Central memory CD4-positive, alpha-beta T cell (primary cell): ENCODE results near the gene IGF2BP3.
A peak's percentile ranks its signal among the peaks of the same experiment; 100 is the strongest.
"Not testable (repeated sequence)": the region's sequence is repeated elsewhere in the genome, so short reads cannot be mapped to it uniquely, and the experiment has no call there.

Experiments
- DNase-seq: peaks from one replicate; pipeline ENCODE4 v3.0.0; 2022
- total RNA-seq, 3 experiments: gene quantifications; one replicate each; lab custom pipeline; 2026; lab: John Stamatoyannopoulos, UW

IGF2BP3 gene
- 0.16 to 0.32 (median 0.19) reads per million in 3 experiments for total RNA-seq

DNA sequence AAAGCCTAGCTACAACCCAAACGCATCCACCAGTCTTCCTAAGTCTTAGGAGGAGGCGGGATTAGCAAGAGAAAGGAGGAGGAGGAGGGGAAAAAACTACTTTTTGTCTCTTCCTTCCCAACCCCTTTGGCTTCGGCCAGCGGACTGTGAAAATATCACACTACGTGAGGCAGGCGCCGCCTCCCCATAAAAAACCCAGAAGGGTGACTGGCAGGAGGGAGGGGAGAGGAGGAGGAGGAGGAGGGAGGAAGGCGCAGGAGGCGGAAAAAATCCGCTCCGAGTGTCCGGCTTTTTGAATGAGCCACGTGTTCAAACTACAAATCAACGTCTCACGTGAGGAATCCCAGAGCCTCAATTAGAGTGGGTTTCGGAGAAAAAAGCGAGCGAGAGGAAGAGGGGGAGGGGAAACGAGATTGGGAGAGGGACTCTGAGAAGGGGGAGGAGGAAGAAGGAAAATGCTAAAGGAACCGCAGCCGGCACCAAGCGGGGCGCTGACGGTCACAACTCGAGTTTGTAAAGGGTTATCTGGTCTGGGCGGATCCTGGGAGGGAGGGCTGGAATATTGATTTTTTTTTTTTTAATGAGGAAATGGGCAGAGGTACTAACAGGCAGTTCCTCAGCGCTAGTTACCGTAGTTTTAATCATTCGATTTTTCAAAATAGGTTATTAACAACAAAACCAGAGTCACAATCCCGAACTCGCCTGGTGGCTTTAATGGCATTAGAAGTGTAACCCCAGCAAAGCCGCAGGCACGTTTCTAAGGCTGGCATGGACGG, at the start of gene IGF2BP3:
TSS of gene IGF2BP3 (minus strand) at position 162 of the 776 bp plus-strand sequence. CDS start 381 bp downstream, outside the sequence.
- no peak for DNase-seq

DNA sequence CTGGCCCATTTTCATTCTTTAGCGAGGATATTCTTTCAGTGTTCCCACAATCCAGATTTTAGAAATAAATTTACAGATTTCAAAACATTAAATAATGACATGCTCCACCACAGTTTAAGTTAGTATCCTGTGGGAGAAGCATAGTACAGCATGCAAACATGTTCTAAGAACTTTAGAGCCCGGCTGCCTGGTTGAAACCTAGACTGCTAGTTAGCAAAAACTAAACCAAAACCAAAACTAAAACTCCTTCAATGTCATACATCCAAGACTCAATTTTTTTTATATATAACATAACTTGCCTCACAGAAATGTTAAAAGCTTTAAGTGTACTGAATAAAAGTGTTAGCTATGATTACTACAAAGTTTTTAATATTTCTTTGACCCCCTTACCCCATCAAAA, 44.5 kb upstream of the IGF2BP3 start:
- no peak for DNase-seq

DNA sequence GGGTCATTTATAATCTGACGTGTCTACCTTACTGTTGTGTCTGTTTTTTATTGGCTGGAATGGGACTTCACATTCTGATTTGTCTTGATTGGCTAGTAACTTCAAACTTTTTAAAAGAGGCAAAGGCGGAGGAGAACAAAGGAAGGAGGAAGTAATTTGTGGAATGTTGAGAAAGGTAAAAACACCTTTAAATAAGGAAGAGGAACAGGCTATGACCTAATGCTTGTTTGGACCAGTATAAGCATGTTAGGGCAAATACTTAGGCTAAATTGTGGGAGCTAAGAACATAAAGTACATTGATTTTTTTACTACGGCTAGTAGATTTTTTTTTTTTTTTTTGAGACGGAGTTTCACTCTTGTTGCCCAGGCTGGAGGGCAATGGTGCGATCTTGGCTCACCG, 43.5 kb upstream of the IGF2BP3 start:
- DNase-seq: not testable (repeated sequence)

DNA sequence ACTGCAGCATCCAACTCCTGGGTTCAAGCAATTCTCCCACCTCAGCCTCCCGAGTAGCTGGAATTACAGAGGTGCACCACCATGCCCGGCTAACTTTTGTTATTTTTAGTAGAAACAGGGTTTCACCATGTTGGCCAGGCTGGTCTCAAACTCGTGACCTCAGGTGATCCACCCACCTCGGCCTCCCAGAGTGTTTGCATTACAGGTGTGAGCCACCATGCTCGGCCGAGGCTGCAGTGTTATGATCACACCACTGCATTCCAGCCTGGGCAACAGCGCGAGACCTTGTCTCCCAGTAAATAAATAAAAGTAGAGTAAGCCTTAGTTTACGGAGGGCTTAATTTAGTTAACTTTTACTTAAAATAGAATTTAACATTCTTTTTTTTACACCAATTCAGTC, 23.7 kb upstream of the IGF2BP3 start:
- DNase-seq: no peak

DNA sequence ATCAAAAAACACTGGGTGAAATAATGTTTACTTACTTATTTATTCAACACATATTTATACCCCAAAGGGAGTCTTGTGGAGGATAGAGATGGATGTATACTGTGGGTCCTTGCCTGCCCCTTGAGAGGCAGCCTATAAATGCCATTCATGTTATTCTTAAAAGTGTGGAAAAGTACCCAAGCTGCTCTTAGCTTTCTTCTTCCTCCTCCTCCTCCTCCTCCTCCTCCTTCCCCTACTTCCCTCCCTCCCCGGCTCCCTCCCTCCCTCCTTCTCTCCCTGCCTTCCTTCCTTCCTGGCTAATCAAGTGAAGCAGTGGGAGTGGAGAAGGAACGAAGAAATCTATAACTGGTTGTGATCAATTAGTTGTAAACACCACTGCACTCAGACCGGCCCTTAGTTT, 21.2 kb upstream of the IGF2BP3 start:
- DNase-seq: no peak

DNA sequence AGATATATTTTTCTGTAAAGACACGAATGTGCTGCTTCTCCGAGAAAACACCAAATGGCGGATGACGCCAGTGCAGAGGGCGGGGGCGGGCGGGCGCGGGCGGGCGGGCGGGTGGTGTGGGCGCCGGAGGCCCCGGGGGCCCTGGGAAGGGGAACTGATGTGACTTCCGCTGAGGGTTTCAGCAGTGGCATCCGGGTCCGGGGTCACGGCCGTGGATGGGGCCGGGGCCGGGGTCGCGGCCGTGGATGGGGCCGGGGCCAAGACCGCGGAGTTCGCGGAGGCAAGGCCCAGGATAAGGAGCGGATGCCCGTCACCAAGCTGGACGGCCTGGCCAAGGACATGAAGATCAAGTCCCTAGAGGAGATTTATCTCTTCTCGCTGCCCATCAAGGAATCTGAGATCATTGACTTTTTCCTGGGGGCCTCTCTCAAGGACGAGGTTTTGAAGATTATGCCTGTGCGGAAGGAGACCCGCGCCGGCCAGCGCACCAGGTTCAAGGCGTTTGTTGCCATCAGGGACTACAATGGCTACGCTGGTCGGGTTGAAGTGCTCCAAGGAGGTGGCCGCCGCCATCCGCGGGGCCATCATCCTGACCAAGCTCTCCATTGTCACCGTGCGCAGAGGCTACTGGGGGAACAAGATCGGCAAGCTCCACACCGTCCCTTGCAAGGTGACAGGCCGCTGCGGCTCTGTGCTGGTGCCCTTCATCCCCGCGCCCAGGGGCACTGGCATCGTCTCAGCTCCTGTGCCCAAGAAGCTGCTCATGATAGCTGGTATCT, 20.3 kb upstream of the IGF2BP3 start:
- DNase-seq: peak; percentile 57

DNA sequence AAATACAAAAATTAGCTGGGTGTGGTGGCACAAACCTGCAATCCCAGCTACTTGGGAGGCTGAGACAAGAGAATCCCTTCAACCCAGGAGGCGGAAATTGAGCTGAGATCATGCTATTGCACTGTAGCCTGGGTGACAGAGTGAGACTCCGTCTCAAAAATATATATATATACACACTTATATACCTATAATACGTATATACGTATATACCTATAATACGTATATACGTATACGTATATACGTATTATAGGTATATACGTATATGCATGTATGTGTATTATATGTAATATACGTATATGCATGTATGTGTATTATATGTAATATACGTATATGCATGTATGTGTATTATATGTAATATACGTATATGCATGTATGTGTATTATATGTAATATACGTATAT, 18.4 kb upstream of the IGF2BP3 start:
- not testable (repeated sequence) for DNase-seq

DNA sequence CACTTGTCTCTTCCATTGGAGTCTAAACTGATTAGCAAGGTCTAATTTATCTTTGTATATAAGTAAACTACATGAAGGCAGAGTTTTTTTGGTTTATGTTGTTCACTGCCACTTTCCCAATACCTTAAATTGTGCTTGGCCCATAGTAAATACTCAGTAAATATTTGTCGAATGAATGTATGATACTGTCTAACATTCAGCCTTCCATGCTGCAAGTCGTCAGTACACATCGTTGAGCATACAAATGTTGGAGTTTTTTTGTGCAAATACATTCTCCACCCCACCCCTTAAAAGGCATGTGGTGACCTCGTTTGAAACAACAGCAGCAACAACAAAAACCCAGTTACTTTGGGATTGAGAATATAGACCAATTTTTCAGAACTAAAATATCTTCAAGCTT, 17.4 kb upstream of the IGF2BP3 start:
- DNase-seq: no peak

DNA sequence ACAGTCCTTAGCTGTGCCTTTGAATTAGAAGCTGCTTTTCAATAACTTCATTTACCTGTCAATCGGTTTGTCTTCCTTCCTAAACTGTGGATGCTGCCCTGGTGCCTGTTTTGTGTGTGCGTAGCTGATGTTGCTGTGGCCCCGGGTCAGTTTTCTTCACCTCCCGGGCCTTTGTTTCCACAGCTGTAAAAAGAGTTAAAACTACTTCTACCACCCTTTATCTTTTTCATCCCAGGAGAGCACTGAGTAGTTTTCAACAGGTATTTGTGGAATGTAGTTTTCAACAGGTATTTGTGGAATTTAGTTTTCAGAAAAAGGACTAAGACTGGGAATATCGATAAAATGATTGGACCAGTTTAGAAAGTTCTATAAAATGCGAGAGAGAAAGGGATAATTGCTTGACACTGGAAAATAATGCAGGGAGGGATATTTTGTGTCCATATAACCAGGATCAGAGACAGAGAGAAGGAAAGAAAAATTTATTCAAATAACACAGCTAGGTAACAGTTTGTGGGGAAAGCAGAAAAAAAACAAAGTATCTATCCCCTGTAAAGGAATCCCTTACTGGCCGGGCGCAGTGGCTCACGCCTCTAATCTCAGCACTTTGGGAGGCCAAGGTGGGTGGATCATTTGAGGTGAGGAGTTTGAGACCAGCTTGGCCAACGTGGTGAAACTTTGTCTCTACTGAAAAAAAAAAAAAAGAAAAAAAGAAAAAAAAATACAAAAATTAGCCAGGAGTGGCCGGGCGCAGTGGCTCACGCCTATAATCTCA, 15.9 kb upstream of the IGF2BP3 start:
- DNase-seq: no peak

DNA sequence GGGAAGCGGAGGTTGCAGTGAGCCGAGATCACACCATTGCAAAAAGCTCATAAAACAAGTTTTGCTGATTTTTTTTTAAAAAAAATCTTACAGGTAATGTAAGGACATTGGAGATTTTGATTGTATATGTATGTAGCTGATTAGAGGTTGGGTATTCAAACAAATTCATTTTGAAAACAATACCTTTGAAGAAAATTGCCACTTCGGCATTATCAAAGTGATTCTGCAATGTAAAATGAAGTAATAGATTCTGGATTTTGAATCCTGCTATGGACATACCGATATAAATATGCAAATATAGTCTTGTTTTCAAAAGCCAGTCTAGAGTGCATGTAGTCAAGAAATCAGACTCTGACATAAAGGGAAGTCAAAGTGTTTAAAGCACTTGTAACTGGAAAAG, 12.4 kb upstream of the IGF2BP3 start:
- DNase-seq: no peak

DNA sequence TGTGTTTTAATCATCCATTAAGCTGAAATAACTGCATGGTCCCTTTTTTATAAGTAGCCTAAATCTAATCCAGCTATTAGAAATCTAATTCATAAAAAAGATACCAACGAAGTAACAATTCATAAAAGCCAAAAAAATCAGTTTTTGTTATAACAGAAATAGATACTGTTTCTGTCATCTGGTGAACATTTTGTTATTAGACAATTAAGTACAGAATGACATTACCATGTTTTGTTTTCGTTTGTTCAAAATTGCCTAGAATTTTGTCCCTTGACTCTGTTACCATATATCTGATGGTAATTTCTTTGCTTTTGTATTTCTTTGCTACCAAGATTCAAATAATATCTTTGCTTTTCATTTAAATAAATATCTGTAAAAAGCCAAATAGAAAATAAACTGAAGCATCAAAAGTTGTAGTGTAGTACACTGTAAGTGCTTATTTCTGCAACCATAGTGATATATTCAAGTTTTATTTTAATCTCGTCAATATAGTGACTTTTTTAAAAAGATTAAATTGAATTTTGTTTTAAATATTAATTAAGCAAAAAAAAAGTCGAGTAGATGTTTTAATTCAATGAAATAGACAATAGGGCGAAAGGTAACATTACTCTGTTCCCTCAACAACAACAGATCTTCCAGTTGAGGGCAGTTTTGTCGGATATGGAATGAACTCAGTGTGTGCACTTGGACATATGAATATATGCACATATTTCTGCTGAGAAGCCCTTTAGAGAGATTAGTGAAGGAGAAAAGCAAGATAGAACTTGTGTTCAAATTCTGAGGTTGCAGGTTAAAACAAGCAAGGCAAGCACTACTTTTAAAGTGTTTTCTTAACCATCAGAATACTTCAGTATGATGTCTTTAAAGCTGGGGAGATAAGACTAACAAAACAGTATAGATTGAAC, 7.9 kb upstream of the IGF2BP3 start:
- DNase-seq: no peak

DNA sequence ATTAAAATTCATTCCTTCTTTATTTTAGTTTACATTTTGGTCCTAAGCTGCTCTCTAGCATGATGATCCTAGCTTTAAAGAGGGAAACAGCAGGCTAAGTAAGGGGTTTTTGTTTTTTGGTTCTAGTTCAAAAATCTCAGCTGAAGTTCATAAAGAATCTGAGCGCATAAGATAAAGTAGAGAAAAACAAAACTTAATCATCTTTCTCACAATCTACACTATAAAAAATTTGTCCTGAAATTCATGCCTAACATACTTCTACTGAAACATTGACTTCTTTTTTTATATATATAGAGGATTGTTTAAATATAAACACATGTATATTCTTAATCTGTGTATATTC, 6.8 kb upstream of the IGF2BP3 start:
- DNase-seq: no peak

DNA sequence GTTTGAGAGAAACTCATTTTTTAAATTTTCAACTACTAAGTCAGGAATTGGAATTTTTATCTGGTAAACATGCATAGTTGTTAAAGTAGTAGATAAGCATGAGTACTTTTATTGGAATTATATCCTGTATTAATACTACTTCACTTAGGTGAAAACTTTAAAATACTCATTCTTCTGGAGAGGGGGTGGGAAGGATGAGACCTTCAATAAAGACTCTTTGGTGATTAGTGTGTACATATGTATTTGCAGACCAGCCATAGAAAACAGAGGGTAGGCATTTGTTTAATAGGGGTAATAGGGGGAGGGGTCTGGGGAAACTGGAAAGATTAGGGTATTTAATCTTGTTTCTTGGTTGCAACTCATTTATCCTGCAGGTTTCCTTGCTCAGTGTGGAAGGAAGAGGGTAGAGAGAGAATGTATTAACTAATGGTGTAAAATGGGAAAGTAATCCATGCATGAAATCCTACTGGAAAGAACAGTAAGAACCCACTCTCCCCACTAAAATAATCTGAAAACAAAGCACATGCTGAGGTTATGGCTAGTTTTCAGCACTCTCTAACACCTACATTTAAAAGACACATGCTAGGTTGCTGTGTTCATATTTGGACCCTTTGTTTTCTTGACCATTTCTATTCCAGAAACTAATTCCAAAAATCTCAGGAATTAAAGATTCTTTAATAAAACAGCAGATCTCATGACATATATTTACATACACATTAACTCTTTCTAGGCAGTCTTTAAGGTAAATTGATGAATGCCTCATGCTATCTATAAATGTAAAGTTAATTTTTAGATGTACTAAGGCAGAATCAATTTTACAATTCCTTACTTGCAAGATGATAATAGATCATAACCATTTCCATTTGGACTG, 6.2 kb upstream of the IGF2BP3 start:
- DNase-seq: no peak

DNA sequence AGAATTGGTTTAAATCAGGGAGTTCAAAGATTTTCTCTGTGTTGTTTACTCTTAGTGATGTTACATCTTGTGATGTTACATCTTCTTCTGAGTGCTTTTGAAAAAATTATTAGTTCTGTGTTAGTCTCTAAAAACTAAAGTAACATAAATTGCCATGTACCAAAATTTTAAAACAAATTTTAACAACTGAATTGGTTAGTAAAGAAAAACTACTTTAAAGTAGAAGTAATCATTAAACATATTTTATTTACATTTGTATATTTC, 5.2 kb upstream of the IGF2BP3 start:
- DNase-seq: no peak

DNA sequence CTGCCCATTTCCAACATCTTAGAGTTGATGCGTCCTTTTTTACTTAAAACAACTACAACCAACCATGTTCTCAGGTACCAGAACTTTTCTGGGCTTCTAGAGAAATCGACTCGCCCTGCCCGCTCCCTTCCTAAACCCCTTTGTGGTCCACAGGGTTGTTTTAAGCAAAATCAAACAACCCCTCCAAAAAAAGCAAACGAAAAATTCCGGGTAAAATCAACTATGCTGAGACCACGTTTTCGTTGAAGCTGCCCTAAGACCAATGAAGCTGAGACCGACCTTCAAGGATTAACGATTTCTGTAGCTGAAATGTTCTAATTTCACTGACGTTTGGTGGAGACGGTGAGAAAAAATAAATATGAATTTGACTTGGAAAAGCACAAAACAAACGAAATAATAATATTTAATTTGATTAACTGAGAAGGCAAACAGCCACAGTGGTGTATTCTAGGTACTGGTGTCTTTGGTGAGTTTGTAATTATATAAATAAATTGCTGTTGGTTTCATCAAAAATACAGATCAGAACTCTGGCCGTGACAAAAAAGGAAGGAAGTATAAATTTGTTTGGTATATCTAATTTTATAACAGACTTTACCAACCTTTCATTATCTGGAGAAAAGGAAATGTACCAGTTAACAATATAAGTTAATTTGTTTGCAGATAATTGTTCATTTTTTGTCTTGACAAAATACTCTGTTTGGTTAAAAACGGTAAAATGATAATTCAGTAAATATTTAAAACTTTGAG, 4.7 kb upstream of the IGF2BP3 start:
- DNase-seq: no peak

DNA sequence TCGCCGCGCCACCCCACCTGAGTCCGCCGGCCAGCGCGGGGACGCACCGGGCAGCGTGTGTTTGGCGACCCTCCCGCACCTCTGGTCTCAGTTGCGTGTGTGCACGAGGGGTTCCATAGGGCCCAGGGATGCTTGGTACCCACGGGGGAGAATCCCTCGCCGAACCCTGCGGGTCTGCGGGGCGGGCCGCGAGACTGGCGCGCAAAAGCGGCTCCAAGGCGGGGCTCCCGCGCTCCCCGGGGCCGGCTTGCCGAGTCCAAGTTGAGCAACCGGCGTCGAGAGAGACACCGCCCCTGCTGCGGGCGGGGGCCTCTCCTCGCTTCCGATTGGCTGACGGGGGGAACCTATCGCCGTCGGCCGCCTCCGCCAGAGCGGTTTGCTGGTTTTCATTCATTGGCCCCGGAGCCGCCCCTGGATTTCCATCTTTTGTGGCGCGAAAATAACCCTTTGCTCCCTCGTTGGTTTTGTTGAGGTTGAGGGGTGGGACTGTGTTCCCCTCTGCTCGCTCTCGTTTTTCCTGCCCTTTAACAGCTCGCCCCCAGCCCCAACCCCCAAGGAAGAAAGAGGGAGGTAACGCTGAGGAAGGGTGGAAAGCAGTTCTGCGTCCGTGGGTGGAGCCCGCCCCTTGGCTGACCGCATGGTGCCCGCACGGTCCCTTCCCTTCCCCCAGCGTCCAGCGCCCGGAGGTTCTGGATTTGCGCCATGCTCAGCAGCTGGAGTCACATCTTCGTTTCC, 4.0 kb upstream of the IGF2BP3 start:
- no peak for DNase-seq

DNA sequence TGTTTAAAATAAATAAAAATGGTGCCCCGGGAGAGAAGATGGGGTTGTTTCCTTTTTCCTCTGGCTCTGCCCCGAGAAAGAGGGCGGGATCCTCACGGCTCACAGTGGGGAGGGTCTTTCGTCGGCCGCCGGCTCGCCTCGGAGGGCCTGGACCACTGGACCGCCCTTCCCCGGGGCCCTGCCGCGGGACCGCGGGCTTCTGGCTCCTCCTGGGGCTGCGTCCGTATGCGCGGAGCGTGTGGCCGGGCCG, 3.5 kb upstream of the IGF2BP3 start:
- no peak for DNase-seq

DNA sequence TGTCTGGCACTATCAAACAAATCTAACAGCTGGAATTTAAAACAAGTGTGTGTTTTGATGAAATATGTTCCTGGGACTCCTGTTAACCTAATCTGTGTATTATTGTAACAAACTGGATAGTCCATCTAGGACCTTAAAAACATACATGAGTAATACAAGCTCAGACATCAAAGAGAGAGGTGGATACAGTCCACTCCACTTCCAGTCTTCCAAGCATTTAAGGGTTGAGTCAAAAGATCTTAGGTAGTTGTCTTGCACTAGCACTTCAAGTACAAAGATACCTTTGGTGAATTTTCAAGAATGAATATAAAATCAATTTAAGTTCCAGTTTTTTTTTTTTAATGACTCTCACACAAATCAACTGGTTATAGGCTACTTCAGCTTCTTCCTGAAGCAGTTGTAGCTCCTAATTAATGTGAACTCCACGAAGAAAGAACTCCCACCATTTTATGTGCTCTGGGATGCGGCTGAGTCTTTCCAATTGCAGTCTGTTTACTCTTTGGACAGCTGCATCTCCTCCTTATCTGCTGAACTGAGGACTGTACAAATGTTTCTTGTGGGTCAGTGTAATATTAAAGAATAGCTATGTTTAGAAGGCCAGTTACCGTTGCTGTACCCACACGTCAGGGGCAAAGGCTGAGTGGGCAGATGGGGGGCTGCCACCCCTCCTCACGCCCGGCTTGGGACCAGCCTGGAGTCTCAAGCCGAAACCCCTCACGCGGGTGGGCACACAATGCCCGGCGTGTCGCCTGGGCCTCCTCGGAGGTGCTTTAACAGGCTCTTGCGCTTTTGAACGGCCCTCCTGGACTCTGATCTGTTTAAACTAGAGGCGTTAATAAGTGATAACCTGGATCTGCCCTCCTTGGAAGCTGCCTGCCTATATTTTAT, 2.9 kb upstream of the IGF2BP3 start:
- no peak for DNase-seq

DNA sequence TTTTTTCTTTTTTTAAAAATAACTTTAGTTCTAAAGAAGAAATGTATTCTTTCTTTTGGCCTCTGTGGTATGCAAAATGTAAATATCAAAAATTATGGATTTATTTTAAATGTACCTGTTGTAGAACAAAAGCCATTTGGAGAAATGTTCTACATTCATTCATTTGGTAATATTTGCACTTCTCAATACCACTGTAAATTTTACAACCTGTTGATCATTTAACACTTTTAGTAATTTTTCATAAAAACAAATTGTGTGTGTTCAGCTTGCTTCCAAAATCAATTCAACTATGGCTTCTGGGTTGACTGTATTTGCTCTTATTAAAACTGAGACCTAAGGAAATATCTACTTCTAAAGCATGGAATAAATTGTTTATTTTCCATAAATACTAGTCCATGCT, 2.3 kb upstream of the IGF2BP3 start:
- DNase-seq: no peak

DNA sequence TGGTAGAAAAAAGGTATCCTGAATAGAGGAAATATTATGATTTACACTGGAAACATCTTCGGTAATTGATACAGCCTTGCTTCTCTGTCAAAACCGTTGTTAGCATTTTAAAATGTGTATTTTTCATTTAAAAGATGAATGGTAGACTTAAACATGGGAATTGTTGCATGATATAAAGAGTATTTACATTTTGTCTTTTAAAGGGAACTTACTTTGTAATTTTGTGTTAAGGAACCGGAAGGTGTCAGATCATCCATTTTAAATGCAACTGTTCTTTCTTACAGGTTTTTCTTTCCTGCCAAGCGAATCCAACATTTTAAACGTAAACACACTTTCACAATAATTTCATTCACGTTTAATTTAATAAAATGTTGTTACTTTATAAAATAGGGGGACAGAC, 1.8 kb upstream of the IGF2BP3 start:
- DNase-seq: no peak
